ENCODE measurements around the gene DCHS1.
A peak's percentile ranks its signal among the peaks of the same experiment; 100 is the strongest.

Gene DCHS1

DNA sequence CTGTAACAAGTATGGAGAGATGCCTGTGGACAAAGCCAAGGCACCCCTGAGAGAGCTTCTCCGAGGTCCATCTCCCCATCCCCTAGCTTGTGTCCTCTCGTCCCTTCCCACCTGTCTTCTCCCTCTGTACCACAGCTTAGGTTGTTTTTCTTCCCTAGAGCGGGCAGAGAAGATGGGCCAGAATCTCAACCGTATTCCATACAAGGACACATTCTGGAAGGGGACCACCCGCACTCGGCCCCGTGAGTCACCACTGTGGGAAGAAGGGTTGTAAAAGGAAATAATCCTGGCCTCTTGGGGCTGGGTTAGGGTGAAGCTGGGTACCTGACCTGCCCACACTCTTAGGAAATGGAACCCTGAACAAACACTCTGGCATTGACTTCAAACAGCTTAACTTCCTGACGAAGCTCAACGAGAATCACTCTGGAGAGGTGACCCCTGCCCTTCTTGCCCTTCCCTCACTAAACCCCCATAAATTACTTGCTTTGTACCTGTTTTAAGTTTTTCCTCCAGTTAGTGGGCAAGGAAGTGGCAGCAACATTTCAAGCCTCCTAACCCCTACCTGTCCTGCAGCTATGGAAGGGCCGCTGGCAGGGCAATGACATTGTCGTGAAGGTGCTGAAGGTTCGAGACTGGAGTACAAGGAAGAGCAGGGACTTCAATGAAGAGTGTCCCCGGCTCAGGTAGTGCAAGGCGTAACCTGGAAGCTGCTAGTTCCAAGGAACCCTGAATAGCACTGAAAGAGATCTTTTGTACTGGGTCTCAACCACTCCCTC lies 46.7 kb downstream of the DCHS1 start:
- DNase-seq = no peak

DNA sequence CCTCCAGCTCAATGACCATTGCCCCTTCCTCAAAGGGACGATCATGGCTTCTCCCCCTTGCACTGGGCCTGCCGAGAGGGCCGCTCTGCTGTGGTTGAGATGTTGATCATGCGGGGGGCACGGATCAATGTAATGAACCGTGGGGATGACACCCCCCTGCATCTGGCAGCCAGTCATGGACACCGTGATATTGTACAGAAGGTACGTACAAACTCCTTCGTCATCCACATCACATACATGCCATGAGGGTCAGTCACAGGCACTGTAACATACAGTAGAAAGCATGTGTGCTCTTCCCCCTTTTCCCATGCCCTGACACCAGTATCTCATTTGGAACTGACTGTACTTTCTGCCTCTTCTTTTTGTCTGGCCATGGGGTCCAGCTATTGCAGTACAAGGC lies 47.6 kb downstream of the DCHS1 start:
- no peak for DNase-seq

DNA sequence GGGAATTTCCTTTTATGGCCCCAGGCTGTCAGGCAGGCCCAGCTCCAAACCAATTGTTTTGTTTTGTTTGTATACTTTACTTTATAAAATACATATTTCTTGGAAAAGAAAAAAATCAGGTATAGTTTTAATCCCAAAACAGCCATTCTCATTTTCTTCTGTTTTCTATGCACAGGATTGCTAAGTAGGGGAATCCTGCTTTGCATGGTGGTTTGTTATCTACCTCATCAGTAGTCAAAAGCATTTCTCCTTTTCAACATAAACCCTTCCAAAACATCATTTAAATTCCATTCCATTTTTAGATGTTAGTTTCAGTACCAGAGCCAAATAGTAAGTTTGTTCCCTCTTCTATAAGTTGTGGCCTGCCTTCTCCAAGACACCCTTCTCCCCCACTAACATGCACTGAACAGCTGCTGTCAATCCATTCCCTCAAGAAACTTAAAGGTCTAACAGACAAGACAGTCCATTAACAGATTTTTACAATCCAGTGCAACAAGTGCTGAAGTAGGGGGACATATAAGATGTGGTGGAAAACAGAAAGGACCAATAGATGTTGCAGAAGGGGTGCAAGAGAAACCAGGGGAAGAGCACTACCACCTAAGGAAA lies 48.3 kb downstream of the DCHS1 start:
- DNase-seq = no peak

- peak; percentile 42 for DNase-seq
These were observed 49.0 kb downstream of the DCHS1 start for GRCh38 chr11:6606471-6607189.

- DNase-seq = no peak
These were observed 50.8 kb downstream of the DCHS1 start for GRCh38 chr11:6604790-6605189.

DNA sequence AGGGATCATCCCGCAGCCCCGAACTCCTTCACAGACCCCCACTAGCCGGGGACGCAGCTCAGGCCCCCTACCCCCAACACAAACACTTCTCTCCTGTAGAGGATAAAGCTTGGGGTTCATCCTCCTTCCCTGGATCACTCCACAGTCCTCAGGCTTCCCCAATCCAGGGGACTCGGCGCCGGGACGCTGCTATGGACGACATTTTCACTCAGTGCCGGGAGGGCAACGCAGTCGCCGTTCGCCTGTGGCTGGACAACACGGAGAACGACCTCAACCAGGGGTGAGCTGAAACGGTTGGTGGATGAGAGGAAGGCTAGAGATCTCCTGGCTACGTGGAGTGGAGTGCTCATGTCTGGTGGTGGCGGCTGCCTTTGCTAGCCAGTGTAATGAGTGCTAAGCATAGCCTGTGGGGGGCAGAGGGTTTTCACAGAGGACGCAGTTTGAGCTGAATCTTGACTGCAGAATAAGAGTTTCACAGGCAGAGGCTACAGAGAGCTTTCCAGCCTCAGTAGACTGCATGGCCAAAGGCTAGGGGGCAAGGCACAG lies 51.5 kb downstream of the DCHS1 start:
- DNase-seq = no peak

- DNase-seq = peak; percentile 67
These were observed 52.1 kb downstream of the DCHS1 start, which contains the start of the genes ILK and RRP8 for GRCh38 chr11:6603287-6604080. ILK (plus strand) TSS chr11:6603774; CDS start chr11:6604272, 498 bp downstream. RRP8 (minus strand) TSS chr11:6603616; CDS start chr11:6603502, 114 bp downstream.

GRCh38 chr11:6602096-6602940 lies 53.3 kb downstream of the DCHS1 start:
- DNase-seq = no peak

DNA sequence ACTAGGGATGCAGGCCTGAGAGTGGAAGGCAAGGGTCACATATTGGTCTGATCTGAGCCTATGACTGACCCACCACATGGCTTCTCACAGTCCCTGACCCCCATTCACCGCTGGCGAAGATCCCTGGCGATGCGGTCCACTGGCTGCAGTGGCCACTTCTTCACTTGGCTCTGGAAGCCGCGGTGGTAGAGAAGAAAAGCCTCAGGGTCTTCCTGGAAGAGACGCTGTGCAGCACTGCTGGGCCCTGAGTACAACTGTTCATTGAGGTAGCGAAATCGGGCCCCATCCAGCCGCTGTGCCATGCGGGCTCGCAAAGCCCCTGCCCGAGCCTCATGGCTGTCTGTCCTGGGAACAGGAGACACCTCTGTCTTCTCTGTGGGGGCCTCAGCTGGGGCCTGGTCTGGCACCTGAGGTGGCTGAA lies 54.6 kb downstream of the DCHS1 start:
- no peak for DNase-seq

DNA sequence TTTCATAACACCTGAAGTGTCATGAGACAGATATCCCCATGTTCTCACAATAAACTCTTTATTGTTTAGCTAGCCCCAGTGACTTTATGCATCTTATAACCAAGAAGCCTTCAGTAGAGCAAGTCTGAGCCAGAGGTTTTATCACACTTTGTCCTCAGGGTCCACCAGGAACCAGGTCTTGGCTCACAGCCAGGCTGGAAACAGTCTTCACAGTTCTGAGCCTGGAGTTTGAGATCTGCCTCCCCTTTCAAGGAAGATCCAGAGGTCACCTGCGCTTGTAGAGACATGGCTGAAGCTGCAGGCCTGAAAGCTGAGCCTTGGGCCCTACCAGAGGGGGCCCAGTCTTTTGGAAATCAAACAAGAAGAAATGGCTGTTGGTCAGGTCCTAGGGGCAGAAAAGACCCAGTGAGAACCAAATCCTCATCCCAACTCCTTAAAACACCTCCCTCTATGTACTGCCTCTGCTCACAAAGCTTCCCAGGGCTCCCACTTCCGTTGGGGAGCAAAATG lies 55.7 kb downstream of the DCHS1 start:
- no peak for DNase-seq

- no peak for DNase-seq
These were observed 56.2 kb downstream of the DCHS1 start for GRCh38 chr11:6599449-6599848.

GRCh38 chr11:6598555-6598954 lies 57.1 kb downstream of the DCHS1 start:
- no peak for DNase-seq

DNA sequence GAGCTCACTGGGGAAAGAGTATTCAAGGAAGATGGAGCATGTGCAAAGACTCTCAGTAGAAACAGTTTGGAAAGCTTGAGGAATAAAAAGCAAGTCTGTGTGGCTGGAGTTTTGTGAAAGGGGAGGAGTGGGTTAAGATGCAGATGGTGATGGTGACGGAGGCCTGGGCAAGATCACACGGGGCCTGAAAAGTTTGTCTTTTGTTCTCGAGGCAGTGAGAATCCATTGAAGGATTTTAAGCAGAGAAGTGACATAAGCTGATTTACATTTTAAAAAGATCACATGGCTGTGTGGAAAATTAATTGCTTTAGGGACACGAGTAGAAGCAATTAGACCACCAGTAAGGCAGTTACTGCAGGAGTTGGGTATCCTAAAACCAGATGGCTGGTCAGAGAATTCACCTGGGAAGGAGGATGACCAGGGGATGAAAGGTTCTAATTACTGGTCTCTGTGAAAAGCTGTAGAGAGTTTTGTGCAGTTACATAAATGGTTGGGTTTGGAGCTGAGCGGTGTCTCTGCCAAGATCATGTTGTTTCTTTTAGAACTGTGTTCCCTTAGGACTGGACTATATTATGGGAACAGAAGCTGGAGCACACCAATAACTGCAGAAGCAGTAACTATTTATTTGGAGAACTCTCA lies 59.3 kb downstream of the DCHS1 start:
- DNase-seq = no peak

DNA sequence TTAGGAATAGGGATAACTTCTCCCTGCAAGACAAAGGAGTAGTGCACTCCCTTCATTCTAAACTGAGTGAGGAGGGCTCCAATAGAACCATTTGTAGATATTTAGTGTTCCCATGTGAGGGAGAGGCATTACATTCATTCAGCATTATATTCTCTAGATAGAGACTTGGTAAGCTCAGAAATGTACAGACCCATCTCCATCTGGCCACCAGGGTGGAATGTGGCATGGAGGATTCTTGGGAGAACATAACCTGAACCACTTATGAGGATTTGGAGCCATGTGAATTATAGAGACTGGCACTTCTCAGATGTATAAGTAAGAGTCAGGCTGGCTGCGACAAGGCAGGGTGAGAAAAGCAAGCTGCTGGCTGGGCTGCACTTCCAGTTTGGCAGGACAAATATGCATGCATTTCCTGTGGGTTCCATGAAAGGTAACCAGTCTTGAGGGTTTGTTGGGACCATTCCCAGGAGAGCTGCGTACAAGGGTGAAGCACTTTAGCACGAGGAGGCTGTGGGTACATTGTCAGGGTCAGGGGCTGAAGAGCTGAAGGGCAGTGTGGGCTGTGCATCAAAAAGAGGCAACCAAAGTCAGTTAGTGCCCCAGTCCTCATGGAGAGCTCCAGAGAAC lies 61.4 kb downstream of the DCHS1 start:
- DNase-seq = no peak

DNA sequence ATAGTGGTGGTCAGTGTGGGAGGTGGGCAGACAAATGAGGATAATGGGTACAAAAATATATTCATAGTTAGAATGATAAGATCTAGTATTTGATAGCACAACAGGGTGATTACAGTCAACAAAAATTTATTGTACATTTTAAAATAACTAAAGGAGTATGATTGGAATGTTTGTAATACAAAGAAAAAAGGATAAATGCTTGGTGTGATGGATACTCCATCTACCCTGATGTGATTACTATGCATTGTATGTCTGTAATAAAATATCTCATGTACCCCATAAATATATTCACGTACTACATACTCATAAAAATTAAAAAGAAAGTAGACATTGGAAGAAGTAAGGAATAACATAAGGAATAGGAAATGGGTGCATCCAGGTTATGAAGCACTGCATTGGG lies 67.6 kb downstream of the DCHS1 start:
- DNase-seq = no peak

DNA sequence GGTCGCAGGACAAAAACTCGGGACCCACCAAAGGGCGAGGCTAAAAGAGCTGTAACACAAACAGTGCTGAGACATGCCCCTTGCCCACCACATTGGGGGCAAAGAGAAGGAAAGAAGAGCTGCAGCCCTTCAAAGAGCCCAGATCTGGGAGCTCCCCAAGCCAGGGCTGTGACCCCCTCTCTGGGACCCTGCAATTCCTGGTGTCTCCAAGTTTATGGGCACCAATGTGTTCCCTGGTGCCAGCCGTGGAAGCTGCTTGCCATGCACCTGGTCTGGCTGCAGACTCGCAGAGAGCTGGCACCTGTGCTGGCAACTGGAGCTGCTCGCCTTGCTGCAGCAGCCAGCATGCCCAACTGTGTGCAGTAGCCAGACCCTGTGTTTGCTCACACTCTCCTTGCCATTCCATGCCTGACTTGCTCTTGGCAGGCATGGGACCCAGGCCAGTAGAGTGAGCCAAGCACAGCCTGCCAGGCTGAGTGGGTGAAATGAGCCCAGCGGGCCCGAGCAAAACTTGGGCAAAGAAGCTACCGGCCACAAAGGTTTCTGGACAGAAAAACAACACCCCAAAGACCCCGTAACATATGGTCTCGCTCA lies 68.2 kb downstream of the DCHS1 start:
- no peak for DNase-seq

GRCh38 chr11:6586434-6587359 lies 68.9 kb downstream of the DCHS1 start:
- peak; percentile 32 for DNase-seq

DNA sequence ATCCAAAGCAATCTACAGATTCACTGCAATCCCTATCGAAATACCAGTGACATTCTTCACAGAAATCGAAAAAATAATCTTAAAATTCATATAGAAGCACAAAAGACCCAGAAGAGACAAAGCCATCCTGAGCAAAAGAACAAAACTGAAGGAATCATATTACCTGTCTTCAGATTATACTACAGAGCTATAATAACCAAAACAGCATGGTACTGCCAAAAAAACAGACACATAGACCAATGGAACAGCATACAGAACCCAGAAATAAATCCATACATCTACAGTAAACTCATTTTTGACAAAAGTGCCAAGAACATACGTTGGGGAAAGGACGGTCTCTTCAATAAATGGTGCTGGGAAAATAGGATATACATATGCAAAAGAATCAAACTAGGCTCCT lies 71.1 kb downstream of the DCHS1 start:
- DNase-seq = no peak

- DNase-seq = no peak
These were observed 72.0 kb downstream of the DCHS1 start for GRCh38 chr11:6583584-6583983.

Data from DMS153 (cell line).